ENCODE results near the gene GYPB.
"Not testable (repeated sequence)": the region's sequence is repeated elsewhere in the genome, so short reads cannot be mapped to it uniquely, and the experiment has no call there.

GYPB gene

GRCh38 chr4:144019277-144019676 lies at the start of gene GYPB:
Gene GYPB, minus strand, starts transcription at chr4:144019380. Its CDS starts 93 bp downstream, at chr4:144019287.
- not testable (repeated sequence) for DNase-seq

GRCh38 chr4:144061556-144061955 lies 42.4 kb upstream of the GYPB start:
- DNase-seq = not testable (repeated sequence)

GRCh38 chr4:144060234-144060859 lies 41.2 kb upstream of the GYPB start:
- not testable (repeated sequence) for DNase-seq

- no peak for DNase-seq
Observed at GRCh38 chr4:144056800-144057199, 37.6 kb upstream of the GYPB start.

GRCh38 chr4:144055336-144055735 lies 36.2 kb upstream of the GYPB start:
- DNase-seq = not testable (repeated sequence)

GRCh38 chr4:144051494-144051893 lies 32.3 kb upstream of the GYPB start:
- not testable (repeated sequence) for DNase-seq

GRCh38 chr4:144050631-144051030 lies 31.5 kb upstream of the GYPB start:
- DNase-seq = not testable (repeated sequence)

- not testable (repeated sequence) for DNase-seq
Observed at GRCh38 chr4:144049495-144050424, 30.6 kb upstream of the GYPB start.

- DNase-seq = not testable (repeated sequence)
Observed at GRCh38 chr4:144044936-144045335, 25.8 kb upstream of the GYPB start.

GRCh38 chr4:144032580-144032979 lies 13.4 kb upstream of the GYPB start:
- not testable (repeated sequence) for DNase-seq

GRCh38 chr4:144031875-144032274 lies 12.7 kb upstream of the GYPB start:
- not testable (repeated sequence) for DNase-seq

GRCh38 chr4:144031369-144031768 lies 12.2 kb upstream of the GYPB start:
- not testable (repeated sequence) for DNase-seq

GRCh38 chr4:144030708-144031107 lies 11.5 kb upstream of the GYPB start:
- DNase-seq = not testable (repeated sequence)

- not testable (repeated sequence) for DNase-seq
Observed at GRCh38 chr4:144026682-144027081, 7.5 kb upstream of the GYPB start.

- not testable (repeated sequence) for DNase-seq
Observed at GRCh38 chr4:144024399-144025053, 5.3 kb upstream of the GYPB start.

GRCh38 chr4:144022772-144023400 lies 3.7 kb upstream of the GYPB start:
- DNase-seq = not testable (repeated sequence)

GRCh38 chr4:144021336-144021990 lies 2.3 kb upstream of the GYPB start:
- not testable (repeated sequence) for DNase-seq

GRCh38 chr4:144018223-144019000 lies 768 bp downstream of the GYPB start:
- not testable (repeated sequence) for DNase-seq

- DNase-seq = not testable (repeated sequence)
Observed at GRCh38 chr4:144017271-144017670, 1.9 kb downstream of the GYPB start.

- DNase-seq = not testable (repeated sequence)
Observed at GRCh38 chr4:144016057-144016605, 3.0 kb downstream of the GYPB start.

- no peak for DNase-seq
Observed at GRCh38 chr4:144014808-144015207, 4.4 kb downstream of the GYPB start.
